NOMO-1 treated with DMSO at 0.1 percent for 48 hours (cell line): ENCODE data around the gene AIFM3.
"Not testable (repeated sequence)": the region's sequence is repeated elsewhere in the genome, so short reads cannot be mapped to it uniquely, and the experiment has no call there.

ENCODE experiments used
- DNase-seq: peaks from one replicate; lab custom pipeline; 2025; ENCODE audit not compliant: unreplicated experiment; lab: John Stamatoyannopoulos, UW

The AIFM3 gene

GRCh38 chr22:20940904-20941385 is 26.1 kb upstream of the AIFM3 start:
- DNase-seq = no peak

- not testable (repeated sequence) for DNase-seq
Observed at GRCh38 chr22:20942203-20942902, 24.7 kb upstream of the AIFM3 start.

GRCh38 chr22:20943104-20943933 is 23.7 kb upstream of the AIFM3 start:
- no peak for DNase-seq

GRCh38 chr22:20944042-20944441 is 23.0 kb upstream of the AIFM3 start:
- no peak for DNase-seq

GRCh38 chr22:20945578-20945934 is 21.5 kb upstream of the AIFM3 start:
- DNase-seq = no peak

GRCh38 chr22:20946080-20946986 is 20.7 kb upstream of the AIFM3 start:
- no peak for DNase-seq

GRCh38 chr22:20946991-20947390 is 20.1 kb upstream of the AIFM3 start:
- DNase-seq = no peak

- DNase-seq = no peak
Observed at GRCh38 chr22:20948450-20948849, 18.6 kb upstream of the AIFM3 start.

- no peak for DNase-seq
Observed at GRCh38 chr22:20948989-20949388, 18.1 kb upstream of the AIFM3 start.

GRCh38 chr22:20949698-20950183 is 17.3 kb upstream of the AIFM3 start:
- DNase-seq = no peak

- DNase-seq = no peak
Observed at GRCh38 chr22:20951151-20951931, 15.7 kb upstream of the AIFM3 start.

- DNase-seq = no peak
Observed at GRCh38 chr22:20951932-20952380, 15.1 kb upstream of the AIFM3 start.

GRCh38 chr22:20952544-20953341 is 14.3 kb upstream of the AIFM3 start:
- no peak for DNase-seq

GRCh38 chr22:20953342-20953608 is 13.8 kb upstream of the AIFM3 start:
- no peak for DNase-seq

- DNase-seq = no peak
Observed at GRCh38 chr22:20953668-20954500, 13.2 kb upstream of the AIFM3 start.

- DNase-seq = no peak
Observed at GRCh38 chr22:20955548-20955947, 11.5 kb upstream of the AIFM3 start.

GRCh38 chr22:20956258-20957101 is 10.6 kb upstream of the AIFM3 start:
- peak; percentile 35 for DNase-seq

- peak; percentile 1 for DNase-seq
Observed at GRCh38 chr22:20957102-20957682, 9.9 kb upstream of the AIFM3 start.
